HepG2 (cell line): ENCODE data around the gene ROM1. TPM values are rescaled to one million over a fixed set of nuclear protein-coding genes. Genes with fewer than 3 reads are reported as not detected.
A peak's percentile ranks its signal among the peaks of the same experiment; 100 is the strongest.

Source experiments
- ATAC-seq: fragments of 200-7000 bp; cut with Tn5 transposase; 3 replicates; pipeline ENCODE4 v1.9.1; 2020; ENCODE audit warnings: mild to moderate bottlenecking, moderate library complexity
- BruUV-seq: library from RNA; stranded (reverse); fragments of 400-500 nt; replicated peaks from 2 replicates; lab custom pipeline; 2021; lab: Mats Ljungman, UMichigan
- CTCF ChIA-PET: fragments of 300-600 bp; formaldehyde crosslinking; extraction: SDS; loops from one replicate; lab custom pipeline; 2021; ENCODE audit warnings: low total read pairs, inconsistent platforms, low intra/inter-chr PET ratio; lab: Yijun Ruan, JAX
- POLR2A ChIA-PET: fragments of 350-600 bp; sonication (Branson Sonifier 250); formaldehyde crosslinking; loops from one replicate; lab custom pipeline; 2020; ENCODE audit warnings: antibody characterized with exemption, inconsistent platforms; lab: Yijun Ruan, JAX
- DNase-seq: peaks from one replicate; pipeline ENCODE4 v3.0.0-alpha.2; 2015; ENCODE audit warnings: low spot score
- FAIRE-seq: peaks from 3 replicates; lab custom pipeline; 2011; peaks lifted over from hg19 to GRCh38; lab: Jason Lieb, UNC
- H2AFZ ChIP-seq: one replicate; pipeline ENCODE4 v1.6.1; 2011; ENCODE audit warnings: low read length, inconsistent platforms
- H3K27ac ChIP-seq: fragments of 300-600 bp; 3 replicates; pipeline ENCODE4 v1.8.0; 2011; ENCODE audit warnings: mixed run types, mild to moderate bottlenecking, mixed read lengths, low read length, inconsistent platforms; ENCODE audit not compliant: insufficient read depth; ENCODE audit errors: extremely low read length
- H3K27me3 ChIP-seq, 2 experiments: fragments of 200-600 bp in 1 of 2; 2 replicates in 1 of 2; 3 replicates in 1 of 2; pipeline versions ENCODE4 v1.6.0 to v1.8.0; 2011; ENCODE audit warnings: low read length in 2 of 2, mild to moderate bottlenecking in 2 of 2, moderate library complexity in 2 of 2, inconsistent platforms in 1 of 2; ENCODE audit not compliant: insufficient read depth in 2 of 2, control insufficient read depth in 1 of 2
- H3K36me3 ChIP-seq, 2 experiments: fragments of 200-600 bp in 1 of 2; replicated peaks in 1 of 2; 2 replicates in 1 of 2; 3 replicates in 1 of 2; pipeline versions ENCODE4 v1.5.1 to v1.8.0; 2011; ENCODE audit warnings: low read length in 2 of 2, inconsistent platforms in 1 of 2; ENCODE audit not compliant: insufficient read depth in 2 of 2, control insufficient read depth in 1 of 2
- H3K4me1 ChIP-seq: 2 replicates; pipeline ENCODE4 v1.5.1; 2012; ENCODE audit warnings: low read length, inconsistent platforms; ENCODE audit not compliant: insufficient read depth
- H3K4me2 ChIP-seq: 2 replicates; pipeline ENCODE4 v1.6.0; 2011; ENCODE audit warnings: low read depth, low read length, inconsistent platforms
- H3K4me3 ChIP-seq, 3 experiments: fragments of 200-600 bp in 1 of 3; sonication (generic), shearing (Covaris generic) in 1 of 3; replicated peaks in 1 of 3; 2 replicates each; pipeline ENCODE4 v1.5.1; 2011 to 2016; ENCODE audit warnings: low read length in 3 of 3, inconsistent platforms in 2 of 3, low read depth in 2 of 3, mild to moderate bottlenecking in 2 of 3, control low read depth in 1 of 3, mixed read lengths in 1 of 3; ENCODE audit not compliant: insufficient read depth in 1 of 3
- H3K79me2 ChIP-seq: one replicate; pipeline ENCODE4 v1.6.1; 2011; ENCODE audit warnings: low read length, inconsistent platforms; ENCODE audit not compliant: insufficient read depth
- H3K9ac ChIP-seq: 2 replicates; pipeline ENCODE4 v1.6.0; 2011; ENCODE audit warnings: mild to moderate bottlenecking, low read depth, low read length, inconsistent platforms; ENCODE audit not compliant: insufficient read depth
- H3K9me3 ChIP-seq: 2 replicates; pipeline ENCODE4 v1.5.1; 2012; ENCODE audit warnings: mild to moderate bottlenecking, low read length
- H4K20me1 ChIP-seq: 2 replicates; pipeline ENCODE4 v1.6.0; 2011; ENCODE audit warnings: inconsistent platforms, mild to moderate bottlenecking, low read length, moderate library complexity; ENCODE audit not compliant: insufficient read depth
- FOXJ3 ChIP-seq: sonication (generic); formaldehyde crosslinking; IDR thresholded peaks from 2 replicates; pipeline ENCODE4 v1.4.0; 2020; ENCODE audit warnings: missing genetic modification reagents, mild to moderate bottlenecking, borderline replicate concordance
- HDAC2 ChIP-seq: sonication (generic); formaldehyde crosslinking; IDR thresholded peaks from 2 replicates; pipeline ENCODE4 v1.4.0; 2020; ENCODE audit warnings: missing genetic modification reagents
- HMG20A ChIP-seq: IDR thresholded peaks from 2 replicates; pipeline ENCODE4 v1.6.1; 2016; ENCODE audit warnings: borderline replicate concordance
- HOXA5 ChIP-seq: sonication (generic); formaldehyde crosslinking; IDR thresholded peaks from 2 replicates; pipeline ENCODE4 v1.4.0; 2020; ENCODE audit warnings: missing genetic modification reagents
- KAT7 ChIP-seq: IDR thresholded peaks from 2 replicates; pipeline ENCODE4 v1.6.1; 2018; ENCODE audit warnings: borderline replicate concordance, missing compliant biosample characterization
- KDM6A ChIP-seq: IDR thresholded peaks from 2 replicates; pipeline ENCODE4 v1.6.1; 2016; ENCODE audit warnings: low read depth
- MTA3 ChIP-seq: sonication (generic); formaldehyde crosslinking; IDR thresholded peaks from 2 replicates; pipeline ENCODE4 v1.4.0; 2020; ENCODE audit warnings: missing genetic modification reagents
- SRY ChIP-seq: sonication (generic); formaldehyde crosslinking; IDR thresholded peaks from 2 replicates; pipeline ENCODE4 v1.8.0; 2022; ENCODE audit warnings: mild to moderate bottlenecking, missing genetic modification reagents
- SSRP1 ChIP-seq: IDR thresholded peaks from 2 replicates; pipeline ENCODE4 v1.6.1; 2016; ENCODE audit warnings: control low read depth
- SUZ12 ChIP-seq: fragments of 150-350 bp; IDR thresholded peaks from 2 replicates; pipeline ENCODE4 v1.6.1; 2014; ENCODE audit warnings: low read depth, low read length
- TEAD2 ChIP-seq: sonication (generic); formaldehyde crosslinking; IDR thresholded peaks from 2 replicates; pipeline ENCODE4 v1.9.0; 2021; ENCODE audit warnings: missing genetic modification reagents
- ZIK1 ChIP-seq: sonication (generic); formaldehyde crosslinking; IDR thresholded peaks from 2 replicates; pipeline ENCODE4 v1.5.0; 2020; ENCODE audit warnings: mild to moderate bottlenecking, low read depth, missing genetic modification reagents, borderline replicate concordance
- ZNF44 ChIP-seq: sonication (generic); formaldehyde crosslinking; IDR thresholded peaks from 2 replicates; pipeline ENCODE4 v1.5.1; 2020; ENCODE audit warnings: mild to moderate bottlenecking, missing genetic modification reagents
- ZNF556 ChIP-seq: sonication (generic); formaldehyde crosslinking; IDR thresholded peaks from 2 replicates; pipeline ENCODE4 v1.4.0; 2020; ENCODE audit warnings: mild to moderate bottlenecking, missing genetic modification reagents, borderline replicate concordance
- ZSCAN21 ChIP-seq: sonication (generic); formaldehyde crosslinking; IDR thresholded peaks from 2 replicates; pipeline ENCODE4 v1.8.0; 2022; ENCODE audit warnings: mild to moderate bottlenecking, missing genetic modification reagents, moderate library complexity, borderline replicate concordance
- WGBS: methylation state at CpG from one replicate; pipeline ENCODE4 v1.1.6; 2017; ENCODE audit warnings: low lambda C conversion rate; 5-methylcytosine and 5-hydroxymethylcytosine counted together
- in situ Hi-C: cut with HindIII; loops from 2 replicates; pipeline ENCODE4 v1.10.0; 2017; ENCODE audit warnings: low pct_unique_long_range_greater_than_20kb; ENCODE audit not compliant: extremely low pct_ligation_motif_present
- intact Hi-C: fragments of 100-400 bp; cut with micrococcal nuclease; formaldehyde crosslinking; loops from one replicate; pipeline ENCODE4 v1.10.0; 2022; ENCODE audit not compliant: unreplicated experiment
- polyA plus RNA-seq, 8 experiments: library from polyadenylated mRNA; depleted of rRNA in 3 of 8; stranded (reverse) in 7 of 8; unstranded in 1 of 8; fragments of >200 nt; fragmentation: Illumina TruSeq in 4 of 8; extraction: Trizol in 4 of 8; gene quantifications; 2 replicates each; pipeline versions ENCODE4 v1.2.1 to v1.2.3, GENCODE V29; 2011 to 2016; ENCODE audit warnings: low read depth in 4 of 8, missing spikeins in 1 of 8, mixed read lengths in 1 of 8; ENCODE audit not compliant: insufficient read depth in 1 of 8
- total RNA-seq, 5 experiments: library from RNA; depleted of rRNA; stranded (reverse); fragments of >200 nt; fragmentation: Illumina TruSeq; extraction: Trizol; gene quantifications; 2 replicates each; pipeline ENCODE4 v1.2.3, GENCODE V29; 2016; ENCODE audit warnings: low read depth in 1 of 5
- TF ChIP-seq, protein P1 (sequence below): IDR thresholded peaks from 2 replicates; pipeline ENCODE4 v1.6.1; 2016; ENCODE audit warnings: mild to moderate bottlenecking, missing biosample characterization, missing genetic modification reagents
- TF ChIP-seq, protein P2 (sequence below): sonication (generic); formaldehyde crosslinking; IDR thresholded peaks from 2 replicates; pipeline ENCODE4 v1.4.0; 2020; ENCODE audit warnings: missing genetic modification reagents, borderline replicate concordance
- TF ChIP-seq, protein P3 (sequence below): sonication (generic); formaldehyde crosslinking; conservative IDR thresholded peaks from 2 replicates; pipeline ENCODE4 v1.4.0; 2020; ENCODE audit warnings: missing genetic modification reagents
- TF ChIP-seq, protein P4 (sequence below): sonication (generic); formaldehyde crosslinking; IDR thresholded peaks from 2 replicates; pipeline ENCODE4 v1.4.0; 2020; ENCODE audit warnings: missing genetic modification reagents
- TF ChIP-seq, protein P5 (sequence below): sonication (generic); formaldehyde crosslinking; IDR thresholded peaks from 2 replicates; pipeline ENCODE4 v1.4.0; 2020; ENCODE audit warnings: missing genetic modification reagents

ROM1 gene
- total and polyA plus RNA-seq, 2 of the 13 experiments (the other 11 are each of a cell fraction or from before 2014, with no cell fraction given): 1.2 to 2.4 TPM

DNA sequence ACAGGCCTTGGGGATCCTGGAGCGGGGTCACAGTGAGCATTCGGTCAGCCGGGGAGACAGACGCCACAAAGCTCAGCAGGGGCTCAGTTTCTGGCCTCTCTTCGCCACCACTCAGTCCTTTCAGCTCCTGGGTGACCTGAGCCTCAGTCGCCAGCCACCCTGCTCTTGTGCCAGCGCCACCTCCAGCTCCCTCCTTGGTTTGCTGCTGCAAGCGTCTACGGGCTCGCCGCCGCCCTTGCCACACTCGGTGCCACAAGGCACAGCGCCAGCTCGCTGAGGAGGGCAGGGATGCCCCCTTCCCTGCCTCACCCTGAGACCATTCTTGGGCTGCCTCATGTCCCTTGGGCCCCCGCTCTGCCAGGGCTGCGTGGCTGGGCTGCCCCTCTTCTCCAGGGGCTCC is 37.9 kb upstream of the ROM1 start:
- ATAC-seq: no peak
- Histone ChIP-seq H3K27me3 (no peaks in the 10 kb centered on the region; a peak in 1 of 5 replicates), H2AFZ (no peak overlapping the region), H3K9ac (peak overlapping the region; percentile 98), H3K79me2 (peaks cover 55% of the 10 kb centered on the region), H3K4me1 (peaks cover 50% of the 10 kb centered on the region), H3K9me3 (no peaks in the 10 kb centered on the region), H3K36me3 (peaks cover 15 to 52% of the 10 kb centered on the region in 2 experiments), H4K20me1 (peaks cover 8% of the 10 kb centered on the region; the same call in 1 of the 2 replicates), H3K4me2 (peak overlapping the region; percentile 89), H3K4me3 (peak overlapping the region; percentile 74 to 83 (median 77)), H3K27ac (peak overlapping the region; percentile 85)
- intact Hi-C loops (no loop called here), in situ Hi-C loops (no loop called here)
- CTCF ChIA-PET: no interaction called here
- no peak for DNase-seq
- FAIRE-seq: no peak
- no TSS peak for BruUV-seq
- WGBS: 87% methylated on average over 17 of the region's 17 CpGs
- POLR2A ChIA-PET: interaction anchor here (1.0 to 5.0 kb wide), 7 partner anchors 16 to 266 kb away, joined by 3 to 160 read pairs (median 13); partner anchors contain the start of genes AHNAK, B3GAT3, C11orf98 and CSKMT
- TF ChIP-seq KAT7 (CRISPR knock-in tag) (no peak), HMG20A (no peak), TEAD2 (CRISPR knock-in tag) (no peak), HDAC2 (CRISPR knock-in tag) (no peak), ZNF44 (no peak), MTA3 (CRISPR knock-in tag) (no peak), SSRP1 (CRISPR knock-in tag) (no peak), SRY (CRISPR knock-in tag) (no peak), FOXJ3 (no peak), ZIK1 (CRISPR knock-in tag) (0 out of 2 replicates have a peak, but pooled peaks have one; percentile 24), KDM6A (CRISPR knock-in tag) (no peak), ZSCAN21 (CRISPR knock-in tag) (no peak), SUZ12 (no peak), HOXA5 (CRISPR knock-in tag) (no peak), ZNF556 (CRISPR knock-in tag) (no peak)
- TF ChIP-seq, protein P1, sequence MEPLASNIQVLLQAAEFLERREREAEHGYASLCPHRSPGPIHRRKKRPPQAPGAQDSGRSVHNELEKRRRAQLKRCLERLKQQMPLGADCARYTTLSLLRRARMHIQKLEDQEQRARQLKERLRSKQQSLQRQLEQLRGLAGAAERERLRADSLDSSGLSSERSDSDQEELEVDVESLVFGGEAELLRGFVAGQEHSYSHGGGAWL: no peak
- TF ChIP-seq, protein P2, sequence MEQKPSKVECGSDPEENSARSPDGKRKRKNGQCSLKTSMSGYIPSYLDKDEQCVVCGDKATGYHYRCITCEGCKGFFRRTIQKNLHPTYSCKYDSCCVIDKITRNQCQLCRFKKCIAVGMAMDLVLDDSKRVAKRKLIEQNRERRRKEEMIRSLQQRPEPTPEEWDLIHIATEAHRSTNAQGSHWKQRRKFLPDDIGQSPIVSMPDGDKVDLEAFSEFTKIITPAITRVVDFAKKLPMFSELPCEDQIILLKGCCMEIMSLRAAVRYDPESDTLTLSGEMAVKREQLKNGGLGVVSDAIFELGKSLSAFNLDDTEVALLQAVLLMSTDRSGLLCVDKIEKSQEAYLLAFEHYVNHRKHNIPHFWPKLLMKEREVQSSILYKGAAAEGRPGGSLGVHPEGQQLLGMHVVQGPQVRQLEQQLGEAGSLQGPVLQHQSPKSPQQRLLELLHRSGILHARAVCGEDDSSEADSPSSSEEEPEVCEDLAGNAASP: no peak
- TF ChIP-seq, protein P3, sequence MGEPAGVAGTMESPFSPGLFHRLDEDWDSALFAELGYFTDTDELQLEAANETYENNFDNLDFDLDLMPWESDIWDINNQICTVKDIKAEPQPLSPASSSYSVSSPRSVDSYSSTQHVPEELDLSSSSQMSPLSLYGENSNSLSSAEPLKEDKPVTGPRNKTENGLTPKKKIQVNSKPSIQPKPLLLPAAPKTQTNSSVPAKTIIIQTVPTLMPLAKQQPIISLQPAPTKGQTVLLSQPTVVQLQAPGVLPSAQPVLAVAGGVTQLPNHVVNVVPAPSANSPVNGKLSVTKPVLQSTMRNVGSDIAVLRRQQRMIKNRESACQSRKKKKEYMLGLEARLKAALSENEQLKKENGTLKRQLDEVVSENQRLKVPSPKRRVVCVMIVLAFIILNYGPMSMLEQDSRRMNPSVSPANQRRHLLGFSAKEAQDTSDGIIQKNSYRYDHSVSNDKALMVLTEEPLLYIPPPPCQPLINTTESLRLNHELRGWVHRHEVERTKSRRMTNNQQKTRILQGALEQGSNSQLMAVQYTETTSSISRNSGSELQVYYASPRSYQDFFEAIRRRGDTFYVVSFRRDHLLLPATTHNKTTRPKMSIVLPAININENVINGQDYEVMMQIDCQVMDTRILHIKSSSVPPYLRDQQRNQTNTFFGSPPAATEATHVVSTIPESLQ (CRISPR knock-in tag): no peak
- TF ChIP-seq, protein P4, sequence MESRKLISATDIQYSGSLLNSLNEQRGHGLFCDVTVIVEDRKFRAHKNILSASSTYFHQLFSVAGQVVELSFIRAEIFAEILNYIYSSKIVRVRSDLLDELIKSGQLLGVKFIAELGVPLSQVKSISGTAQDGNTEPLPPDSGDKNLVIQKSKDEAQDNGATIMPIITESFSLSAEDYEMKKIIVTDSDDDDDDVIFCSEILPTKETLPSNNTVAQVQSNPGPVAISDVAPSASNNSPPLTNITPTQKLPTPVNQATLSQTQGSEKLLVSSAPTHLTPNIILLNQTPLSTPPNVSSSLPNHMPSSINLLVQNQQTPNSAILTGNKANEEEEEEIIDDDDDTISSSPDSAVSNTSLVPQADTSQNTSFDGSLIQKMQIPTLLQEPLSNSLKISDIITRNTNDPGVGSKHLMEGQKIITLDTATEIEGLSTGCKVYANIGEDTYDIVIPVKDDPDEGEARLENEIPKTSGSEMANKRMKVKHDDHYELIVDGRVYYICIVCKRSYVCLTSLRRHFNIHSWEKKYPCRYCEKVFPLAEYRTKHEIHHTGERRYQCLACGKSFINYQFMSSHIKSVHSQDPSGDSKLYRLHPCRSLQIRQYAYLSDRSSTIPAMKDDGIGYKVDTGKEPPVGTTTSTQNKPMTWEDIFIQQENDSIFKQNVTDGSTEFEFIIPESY (CRISPR knock-in tag): 0 out of 2 replicates have a peak, but pooled peaks have one; percentile 8
- TF ChIP-seq, protein P5, sequence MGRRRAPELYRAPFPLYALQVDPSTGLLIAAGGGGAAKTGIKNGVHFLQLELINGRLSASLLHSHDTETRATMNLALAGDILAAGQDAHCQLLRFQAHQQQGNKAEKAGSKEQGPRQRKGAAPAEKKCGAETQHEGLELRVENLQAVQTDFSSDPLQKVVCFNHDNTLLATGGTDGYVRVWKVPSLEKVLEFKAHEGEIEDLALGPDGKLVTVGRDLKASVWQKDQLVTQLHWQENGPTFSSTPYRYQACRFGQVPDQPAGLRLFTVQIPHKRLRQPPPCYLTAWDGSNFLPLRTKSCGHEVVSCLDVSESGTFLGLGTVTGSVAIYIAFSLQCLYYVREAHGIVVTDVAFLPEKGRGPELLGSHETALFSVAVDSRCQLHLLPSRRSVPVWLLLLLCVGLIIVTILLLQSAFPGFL (CRISPR knock-in tag): no peak
